PC-3 (cell line): Measurements from ENCODE around the gene PPP2R1B.

Experiments used
- EZH2 ChIP-seq: fragments of 300-600 bp; sonication (generic); IDR thresholded peaks from one replicate; pipeline ENCODE4 v1.6.1; 2017; ENCODE audit warnings: antibody characterized with exemption, mild to moderate bottlenecking, low read length; ENCODE audit not compliant: unreplicated experiment
- EZH2phosphoT487 ChIP-seq: fragments of 300-600 bp; sonication (generic); IDR thresholded peaks from 2 replicates; pipeline ENCODE4 v1.6.1; 2018; ENCODE audit warnings: mild to moderate bottlenecking, antibody characterized with exemption, low read length, borderline replicate concordance
- TF ChIP-seq, protein P1 (sequence below): fragments of 300-600 bp; sonication (generic); conservative IDR thresholded peaks from 2 replicates; pipeline ENCODE4 v1.5.1; 2017; ENCODE audit warnings: antibody characterized with exemption, low read depth, mild to moderate bottlenecking, low read length

- TF ChIP-seq, protein P1, sequence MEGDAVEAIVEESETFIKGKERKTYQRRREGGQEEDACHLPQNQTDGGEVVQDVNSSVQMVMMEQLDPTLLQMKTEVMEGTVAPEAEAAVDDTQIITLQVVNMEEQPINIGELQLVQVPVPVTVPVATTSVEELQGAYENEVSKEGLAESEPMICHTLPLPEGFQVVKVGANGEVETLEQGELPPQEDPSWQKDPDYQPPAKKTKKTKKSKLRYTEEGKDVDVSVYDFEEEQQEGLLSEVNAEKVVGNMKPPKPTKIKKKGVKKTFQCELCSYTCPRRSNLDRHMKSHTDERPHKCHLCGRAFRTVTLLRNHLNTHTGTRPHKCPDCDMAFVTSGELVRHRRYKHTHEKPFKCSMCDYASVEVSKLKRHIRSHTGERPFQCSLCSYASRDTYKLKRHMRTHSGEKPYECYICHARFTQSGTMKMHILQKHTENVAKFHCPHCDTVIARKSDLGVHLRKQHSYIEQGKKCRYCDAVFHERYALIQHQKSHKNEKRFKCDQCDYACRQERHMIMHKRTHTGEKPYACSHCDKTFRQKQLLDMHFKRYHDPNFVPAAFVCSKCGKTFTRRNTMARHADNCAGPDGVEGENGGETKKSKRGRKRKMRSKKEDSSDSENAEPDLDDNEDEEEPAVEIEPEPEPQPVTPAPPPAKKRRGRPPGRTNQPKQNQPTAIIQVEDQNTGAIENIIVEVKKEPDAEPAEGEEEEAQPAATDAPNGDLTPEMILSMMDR, result no peak
- TF ChIP-seq EZH2phosphoT487, result no peak
- TF ChIP-seq EZH2, result no peak
These were observed 26.1 kb upstream of the PPP2R1B start for GRCh38 chr11:111792314-111792713.
